ENCODE results near the gene MET.
A peak's percentile ranks its signal among the peaks of the same experiment; 100 is the strongest.
"Not testable (repeated sequence)": the region's sequence is repeated elsewhere in the genome, so short reads cannot be mapped to it uniquely, and the experiment has no call there.

MET gene

GRCh38 chr7:116671681-116672595 is at the start of gene MET:
MET (plus strand) TSS chr7:116672196; CDS start chr7:116699085, 26,889 bp downstream.
- DNase-seq (ENCODE audit: low read depth), result peak; percentile 71

DNA sequence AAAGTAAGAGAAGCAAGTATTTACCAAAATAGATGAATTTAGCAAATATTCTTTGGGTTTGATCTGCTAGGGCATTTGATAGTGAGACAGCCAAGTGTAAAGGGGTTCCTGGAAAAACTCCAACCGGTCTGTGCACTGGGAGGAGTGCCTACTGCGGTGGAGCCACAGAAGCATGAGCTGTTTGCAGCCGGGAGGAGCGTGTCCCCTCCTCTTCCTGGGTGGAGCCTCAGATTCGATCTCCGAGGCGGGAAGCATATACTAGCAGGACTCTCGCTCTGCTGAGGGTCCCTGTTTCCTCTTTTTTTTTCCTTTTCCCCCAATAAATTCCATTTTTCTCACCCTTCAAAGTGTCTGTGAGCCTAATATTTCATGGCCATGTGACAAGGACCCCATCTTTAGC is 45.1 kb upstream of the MET start:
- DNase-seq (ENCODE audit: low read depth), result no peak

- no peak for DNase-seq (ENCODE audit: low read depth)
Measured at GRCh38 chr7:116629051-116629463, 42.9 kb upstream of the MET start.

DNA sequence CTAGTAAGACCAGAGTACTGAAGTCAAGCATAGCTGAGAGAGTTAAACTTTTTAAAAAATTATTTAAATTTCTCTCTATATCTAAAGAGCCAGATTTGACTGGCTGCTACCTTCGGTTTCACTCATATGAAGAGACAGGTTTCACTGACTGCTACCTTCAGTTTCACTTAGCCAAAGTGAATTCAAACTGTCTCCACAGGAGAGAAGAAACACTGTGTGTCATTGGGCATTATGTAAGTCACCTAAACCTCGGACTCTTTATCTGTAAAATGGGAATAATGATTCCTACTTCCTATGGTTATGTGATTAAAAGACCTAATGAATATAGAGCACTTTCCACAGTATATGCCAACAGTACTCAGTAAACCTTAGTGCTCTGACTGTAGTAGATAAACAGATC is 41.6 kb upstream of the MET start:
- no peak for DNase-seq (ENCODE audit: low read depth)

DNA sequence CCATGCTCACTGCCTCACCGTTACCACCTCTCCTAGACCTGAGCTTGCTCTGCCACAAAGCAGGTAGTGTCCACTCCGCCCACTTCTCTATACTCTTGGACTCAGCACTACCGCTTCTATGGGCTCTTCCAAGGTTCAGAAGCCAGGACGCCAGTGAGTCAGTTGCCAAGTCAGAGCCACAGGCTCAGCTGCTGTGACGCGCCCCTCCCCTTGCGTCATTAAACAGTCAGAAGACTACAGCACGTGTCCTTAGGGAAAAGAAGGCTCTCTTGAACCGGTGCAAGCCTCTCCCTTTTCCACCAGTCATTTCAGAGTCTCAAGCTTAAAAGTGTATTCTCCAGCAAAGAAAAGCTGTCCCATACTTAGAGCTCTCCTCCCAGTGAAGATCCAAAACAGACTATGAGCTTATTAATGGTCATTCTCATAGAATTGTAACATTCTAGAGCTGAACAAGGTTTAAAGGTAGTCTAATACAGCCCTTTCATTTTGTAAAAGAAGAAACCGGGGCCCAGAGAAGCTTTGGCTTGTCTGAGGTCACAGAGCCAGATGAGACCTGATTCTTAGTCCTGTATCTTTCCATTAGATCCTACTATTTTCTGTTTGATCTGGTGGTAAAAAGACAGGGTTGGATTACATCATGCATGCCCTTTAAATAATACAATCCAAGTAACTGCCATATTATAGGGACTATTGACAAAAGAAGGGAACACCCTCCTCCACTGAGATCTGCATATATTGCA is 40.9 kb upstream of the MET start:
- peak; percentile 72 for DNase-seq (ENCODE audit: low read depth)

- DNase-seq (ENCODE audit: low read depth), result no peak
Measured at GRCh38 chr7:116631676-116632075, 40.3 kb upstream of the MET start.

GRCh38 chr7:116632384-116632783 is 39.6 kb upstream of the MET start:
- no peak for DNase-seq (ENCODE audit: low read depth)

DNA sequence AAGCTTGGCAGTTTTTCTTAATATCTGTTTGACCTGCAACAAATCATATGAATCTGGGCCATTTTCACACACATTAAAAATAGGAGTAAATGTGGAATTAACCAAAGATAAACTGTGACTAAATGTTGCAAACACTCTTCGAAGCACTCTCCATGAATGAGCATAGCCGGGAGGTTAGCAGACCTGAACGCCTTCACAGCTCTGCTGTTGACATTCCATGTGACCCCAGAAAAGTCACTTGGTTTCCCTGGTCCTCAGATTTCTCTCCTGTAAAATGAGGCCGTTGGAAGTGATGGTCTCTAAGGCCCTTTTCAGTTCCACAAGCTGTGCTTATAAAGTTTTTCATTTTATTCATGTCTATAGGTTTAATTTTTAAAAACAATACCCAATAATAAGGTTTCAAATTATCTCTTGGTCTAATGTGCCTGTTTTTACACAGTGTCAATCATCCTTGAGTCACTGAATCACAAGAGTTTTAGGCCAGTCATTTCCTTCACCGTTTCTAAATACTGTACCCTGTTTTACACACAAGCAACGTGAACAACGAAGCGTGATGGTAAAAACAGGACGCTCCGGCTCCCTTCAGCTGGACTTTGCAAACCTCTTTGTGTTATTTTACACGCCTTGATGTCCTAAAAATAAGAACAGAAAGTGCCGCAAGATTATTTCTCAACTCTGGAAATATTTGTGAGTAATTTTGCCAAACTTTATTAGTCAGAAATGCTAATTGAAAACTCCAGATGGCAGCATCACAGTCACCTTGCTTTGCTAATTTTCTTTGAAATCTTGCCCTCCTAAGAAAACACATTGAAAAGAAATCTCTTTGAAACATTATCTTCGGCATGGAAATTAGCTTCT is 38.6 kb upstream of the MET start:
- no peak for DNase-seq (ENCODE audit: low read depth)

- no peak for DNase-seq (ENCODE audit: low read depth)
Measured at GRCh38 chr7:116636997-116637396, 35.0 kb upstream of the MET start.

DNA sequence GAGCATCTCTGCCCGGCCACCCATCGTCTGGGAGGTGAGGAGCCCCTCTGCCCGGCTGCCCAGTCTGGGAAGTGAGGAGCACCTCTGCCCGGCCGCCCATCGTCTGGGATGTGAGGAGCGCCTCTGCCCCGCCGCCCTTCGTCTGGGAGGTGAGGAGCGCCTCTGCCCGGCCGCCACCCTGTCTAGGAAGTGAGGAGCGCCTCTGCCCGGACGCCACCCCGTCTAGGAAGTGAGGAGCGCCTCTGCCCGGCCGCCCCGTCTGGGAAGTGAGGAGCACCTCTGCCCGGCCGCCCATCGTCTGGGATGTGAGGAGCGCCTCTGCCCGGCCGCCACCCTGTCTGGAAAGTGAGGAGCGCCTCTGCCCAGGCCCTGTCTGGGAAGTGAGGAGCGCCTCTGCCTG is 33.4 kb upstream of the MET start:
- DNase-seq (ENCODE audit: low read depth), result not testable (repeated sequence)

- no peak for DNase-seq (ENCODE audit: low read depth)
Measured at GRCh38 chr7:116641551-116642153, 30.3 kb upstream of the MET start.

GRCh38 chr7:116643148-116643547 is 28.8 kb upstream of the MET start:
- DNase-seq (ENCODE audit: low read depth), result not testable (repeated sequence)

DNA sequence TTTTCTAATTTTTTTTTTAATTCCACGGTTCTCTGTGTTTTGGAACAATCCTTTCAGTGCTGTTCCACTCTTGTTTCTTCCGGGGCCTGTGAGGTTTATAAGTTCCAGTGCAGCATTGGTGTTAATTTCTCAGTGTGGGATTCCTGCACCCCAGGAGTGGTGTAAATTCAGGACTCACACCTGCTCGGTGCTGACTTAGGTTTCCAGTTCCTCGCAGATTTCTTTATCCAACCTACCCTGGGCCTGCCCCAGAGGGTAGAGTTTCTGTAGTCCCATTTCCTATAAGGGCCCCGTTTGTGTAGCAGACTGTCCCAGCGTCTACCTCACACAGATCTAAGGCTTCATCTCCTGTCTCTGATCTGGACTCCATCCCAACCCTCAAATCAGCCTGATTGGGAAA is 27.4 kb upstream of the MET start:
- no peak for DNase-seq (ENCODE audit: low read depth)

DNA sequence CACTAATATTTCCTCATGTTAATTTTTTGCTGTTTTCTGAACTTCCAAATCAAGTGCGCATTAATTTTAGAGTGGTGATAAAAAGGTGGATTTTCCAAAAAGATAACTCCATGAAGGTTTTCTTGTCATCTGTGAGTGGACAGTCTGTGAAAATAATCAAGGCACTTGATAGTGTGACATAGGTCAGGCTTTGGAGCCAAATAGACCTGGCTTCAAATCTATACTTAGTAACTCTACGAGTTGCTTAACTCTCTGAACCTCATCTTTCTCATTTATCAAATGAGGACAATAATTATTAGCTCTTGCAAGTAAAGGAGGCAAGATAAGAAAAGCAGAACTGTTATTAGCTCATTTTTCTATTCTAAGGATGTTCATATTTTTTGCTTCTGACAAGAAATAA is 24.7 kb upstream of the MET start:
- DNase-seq (ENCODE audit: low read depth), result no peak

DNA sequence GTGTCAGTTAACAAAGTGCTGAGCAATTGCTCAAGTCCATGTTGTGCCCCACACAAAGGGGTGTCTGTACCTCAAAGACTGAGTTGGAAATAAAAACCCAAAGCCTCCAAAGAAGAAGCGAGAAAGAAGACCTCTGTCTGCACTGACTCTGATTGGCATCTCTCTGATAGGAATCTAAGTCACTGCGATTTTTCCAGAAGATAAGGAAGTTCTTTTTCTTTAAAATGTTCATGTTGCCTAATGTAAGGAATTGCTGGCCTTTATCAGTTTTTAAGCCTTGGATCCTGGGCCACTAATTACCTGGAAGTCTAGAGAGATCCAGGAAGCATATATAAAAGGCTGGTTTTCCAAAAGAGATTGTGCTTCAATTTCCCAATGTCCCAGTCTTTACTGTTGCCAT is 24.1 kb upstream of the MET start:
- no peak for DNase-seq (ENCODE audit: low read depth)

DNA sequence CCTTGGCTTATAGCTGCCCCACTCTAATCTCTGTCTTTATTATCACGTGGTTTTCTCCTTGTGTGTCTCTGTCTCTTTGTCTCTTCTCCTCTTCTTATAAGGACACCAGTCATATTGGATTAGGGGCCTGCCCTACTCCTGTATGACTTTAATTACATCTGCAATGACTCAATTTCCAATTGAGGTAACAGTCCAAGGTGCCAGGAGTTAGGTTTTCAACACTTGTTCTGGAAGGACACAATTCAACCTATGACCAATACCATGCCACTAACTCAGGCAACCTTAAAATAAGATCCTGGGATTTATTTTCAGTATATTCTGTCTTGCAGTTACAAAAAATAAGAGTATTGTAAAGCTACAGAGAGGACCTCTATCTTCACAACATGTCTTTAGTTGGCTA is 21.6 kb upstream of the MET start:
- no peak for DNase-seq (ENCODE audit: low read depth)

DNA sequence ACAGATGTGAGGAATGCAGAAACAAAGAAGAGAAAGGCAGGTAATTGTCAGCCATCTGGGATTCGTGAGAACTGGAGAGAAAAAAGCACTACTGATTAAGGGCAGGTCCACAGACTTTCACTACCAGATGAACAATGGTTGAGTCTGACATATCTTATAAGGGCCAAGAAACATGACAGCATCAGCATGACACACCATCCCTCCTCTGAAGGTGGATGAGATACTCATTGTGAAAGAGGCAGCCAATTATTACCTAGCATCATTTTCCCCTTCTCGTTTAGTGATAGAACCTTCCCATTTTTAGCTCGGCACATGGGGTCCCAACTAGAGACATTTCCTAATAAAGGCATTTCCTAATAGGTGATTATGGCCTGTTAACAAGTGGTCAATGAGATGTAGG is 19.2 kb upstream of the MET start:
- no peak for DNase-seq (ENCODE audit: low read depth)

- DNase-seq (ENCODE audit: low read depth), result no peak
Measured at GRCh38 chr7:116653204-116653603, 18.8 kb upstream of the MET start.

DNA sequence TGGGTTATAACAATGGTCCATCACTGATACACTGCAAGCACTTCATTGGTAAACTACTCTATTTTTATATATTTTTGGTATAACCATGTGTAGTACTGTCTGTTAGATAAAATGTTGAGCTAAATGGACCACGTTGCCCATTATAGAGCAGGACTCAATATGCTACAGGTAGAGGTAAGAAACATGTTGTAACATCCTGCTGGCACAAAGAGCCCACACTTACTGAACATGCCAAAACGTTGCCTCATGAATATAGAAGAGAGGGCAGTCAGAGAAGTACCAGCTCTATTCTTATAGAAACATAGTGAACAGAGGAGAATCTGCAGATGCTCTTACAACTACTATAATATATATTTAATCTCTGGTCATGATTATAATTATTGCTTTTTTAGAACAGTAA is 18.4 kb upstream of the MET start:
- no peak for DNase-seq (ENCODE audit: low read depth)

- not testable (repeated sequence) for DNase-seq (ENCODE audit: low read depth)
Measured at GRCh38 chr7:116659248-116659647, 12.7 kb upstream of the MET start.

DNA sequence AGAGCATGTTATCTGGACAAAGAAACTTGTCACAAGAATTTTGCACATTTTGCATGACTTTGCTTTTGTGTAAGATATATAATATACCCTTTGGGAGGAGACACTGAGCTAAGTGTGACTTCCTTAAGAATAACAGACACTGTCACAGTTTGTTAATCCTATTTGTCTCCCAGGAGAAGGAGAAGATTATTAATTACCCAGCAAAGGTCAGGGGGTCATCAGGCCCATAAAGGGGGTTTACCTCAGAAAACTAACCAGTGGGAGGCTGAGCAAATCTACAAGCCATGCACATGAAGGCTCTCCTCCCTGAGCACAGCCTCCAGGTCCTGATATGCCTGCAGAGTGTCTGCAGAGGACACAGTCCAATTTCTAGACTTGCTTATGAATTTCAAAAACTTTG is 10.1 kb upstream of the MET start:
- DNase-seq (ENCODE audit: low read depth), result no peak

DNA sequence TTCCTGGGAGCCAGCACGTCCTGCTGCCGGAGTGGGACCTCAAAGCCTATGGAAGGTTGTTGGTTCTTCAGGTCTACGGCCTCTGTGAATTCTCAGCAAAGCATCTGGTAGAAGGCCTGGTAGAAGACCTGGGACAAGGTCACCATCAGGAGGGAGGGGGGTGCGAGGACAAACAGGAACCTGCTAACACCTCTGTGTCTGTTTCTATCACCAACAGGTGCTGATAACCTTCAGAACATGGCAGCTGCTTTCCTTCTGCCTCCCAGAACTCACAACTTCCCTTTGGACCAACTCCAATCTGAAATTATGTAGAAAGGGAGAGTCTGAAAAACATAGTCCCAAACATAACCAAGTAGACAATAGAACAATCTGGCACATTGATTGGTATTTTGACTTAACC is 8.3 kb upstream of the MET start:
- DNase-seq (ENCODE audit: low read depth), result no peak

All from GM04504 (cell line).